B cell (primary cell): Measurements from ENCODE around the gene PAFAH1B2. TPM values are rescaled to one million over a fixed set of nuclear protein-coding genes. Genes with fewer than 3 reads are reported as not detected.
A peak's percentile ranks its signal among the peaks of the same experiment; 100 is the strongest.

ENCODE experiments used
- ATAC-seq: fragments of 200-7000 bp; cut with Tn5 transposase; one replicate; pipeline ENCODE4 v1.10.0; 2021; ENCODE audit warnings: low read depth, mild to moderate bottlenecking, moderate number of reproducible peaks, moderate library complexity
- CTCF ChIA-PET: fragments of 350-600 bp; sonication (Branson Sonifier 250); formaldehyde crosslinking; loops from one replicate; lab custom pipeline; 2021; ENCODE audit warnings: antibody characterized with exemption, inconsistent platforms; lab: Charles Lee
- POLR2A ChIA-PET: fragments of 350-600 bp; sonication (Branson Sonifier 250); formaldehyde crosslinking; loops from one replicate; lab custom pipeline; 2021; ENCODE audit warnings: antibody characterized with exemption; lab: Charles Lee
- DNase-seq: peaks from one replicate; pipeline ENCODE4 v3.0.0; 2013
- H2AFZ ChIP-seq: 2 replicates; pipeline ENCODE4 v1.6.1; 2012; ENCODE audit warnings: mild to moderate bottlenecking, low read depth, low read length; ENCODE audit not compliant: insufficient read depth, poor library complexity, severe bottlenecking
- H3K27ac ChIP-seq, 2 donors: 1 replicate in 1 of 2; 2 replicates in 1 of 2; pipeline ENCODE4 v1.5.1; 2012 to 2013; ENCODE audit warnings: low read length in 2 of 2, mild to moderate bottlenecking in 2 of 2, moderate library complexity in 1 of 2
- H3K27me3 ChIP-seq, 4 experiments: fragments of 200-600 bp in 1 of 4; sonication (generic) in 1 of 4; replicated peaks in 1 of 4; 1 replicate in 2 of 4; 2 replicates in 2 of 4; pipeline versions ENCODE4 v1.6.1 to v1.7.0; 2013 to 2016; ENCODE audit warnings: low read length in 3 of 4, mild to moderate bottlenecking in 2 of 4, mixed read lengths in 1 of 4, moderate library complexity in 1 of 4; ENCODE audit not compliant: insufficient read depth in 4 of 4, control insufficient read depth in 3 of 4; ENCODE audit errors: control extremely low read depth in 1 of 4
- H3K36me3 ChIP-seq, 2 experiments: replicated peaks in 1 of 2; 1 replicate in 1 of 2; 2 replicates in 1 of 2; pipeline versions ENCODE4 v1.6.1 to v1.7.1; 2013; ENCODE audit warnings: low read length in 1 of 2; ENCODE audit not compliant: insufficient read depth in 2 of 2, control insufficient read depth in 1 of 2; ENCODE audit errors: control extremely low read depth in 1 of 2, extremely low read depth in 1 of 2
- H3K4me1 ChIP-seq, 2 donors: fragments of 200-600 bp in 1 of 2; sonication (generic) in 1 of 2; 1 replicate in 1 of 2; 2 replicates in 1 of 2; pipeline versions ENCODE4 v1.5.1 to v1.6.1; 2013 to 2017; ENCODE audit warnings: low read length in 2 of 2; ENCODE audit not compliant: control insufficient read depth in 2 of 2, insufficient read depth in 2 of 2
- H3K4me2 ChIP-seq: replicated peaks from 2 replicates; pipeline ENCODE3; 2012; ENCODE audit warnings: mild to moderate bottlenecking, low read depth, low read length; ENCODE audit not compliant: poor library complexity, severe bottlenecking
- H3K4me3 ChIP-seq, 5 experiments: fragments of 200-600 bp in 1 of 5; sonication (generic) in 1 of 5; 1 replicate in 3 of 5; 2 replicates in 2 of 5; pipeline versions ENCODE4 v1.5.1 to v1.7.0; 2011 to 2016; ENCODE audit warnings: low read length in 4 of 5, mild to moderate bottlenecking in 4 of 5, low read depth in 2 of 5, control low read depth in 1 of 5, moderate library complexity in 1 of 5; ENCODE audit not compliant: insufficient read depth in 1 of 5; ENCODE audit errors: control extremely low read depth in 1 of 5, extremely low read depth in 1 of 5
- H3K79me2 ChIP-seq: fragments of 200-600 bp; sonication (generic); one replicate; pipeline ENCODE4 v1.6.0; 2016; ENCODE audit warnings: low read length; ENCODE audit not compliant: control insufficient read depth, insufficient read depth
- H3K9ac ChIP-seq: fragments of 200-600 bp; sonication (generic); 2 replicates; pipeline ENCODE4 v1.6.1; 2017; ENCODE audit warnings: mild to moderate bottlenecking, low read length, moderate library complexity
- H3K9me3 ChIP-seq, 3 donors: one replicate each; pipeline versions ENCODE4 v1.6.1 to v1.7.1; 2013; ENCODE audit warnings: low read length in 2 of 3; ENCODE audit not compliant: control insufficient read depth in 2 of 3, insufficient read depth in 1 of 3; ENCODE audit errors: control extremely low read depth in 1 of 3
- H4K20me1 ChIP-seq: 2 replicates; pipeline ENCODE4 v1.6.0; 2012; ENCODE audit warnings: mild to moderate bottlenecking, low read length; ENCODE audit not compliant: insufficient read depth, control insufficient read depth, poor library complexity, severe bottlenecking
- H3K27ac Mint-ChIP-seq: one replicate; pipeline ENCODE4 v1.8.0; 2021; ENCODE audit warnings: mixed read lengths
- H3K27me3 Mint-ChIP-seq: one replicate; pipeline ENCODE4 v1.8.0; 2021; ENCODE audit warnings: mixed read lengths
- H3K4me1 Mint-ChIP-seq: one replicate; pipeline ENCODE4 v1.8.0; 2021; ENCODE audit warnings: mixed read lengths
- H3K4me3 Mint-ChIP-seq: one replicate; pipeline ENCODE4 v1.8.0; 2021; ENCODE audit warnings: mixed read lengths
- H3K9me3 Mint-ChIP-seq: one replicate; pipeline ENCODE4 v1.8.0; 2022; ENCODE audit warnings: mixed read lengths; ENCODE audit not compliant: insufficient read depth
- EZH2 ChIP-seq: IDR thresholded peaks from 2 replicates; pipeline ENCODE4 v1.6.1; 2012; ENCODE audit warnings: borderline replicate concordance, low read depth, mild to moderate bottlenecking, moderate library complexity, low read length; ENCODE audit not compliant: insufficient read depth, poor library complexity, severe bottlenecking
- WGBS: methylation state at CpG from one replicate; pipeline ENCODE4 v1.1.5; 2013; ENCODE audit warnings: missing lambda C conversion rate; ENCODE audit not compliant: insufficient coverage; 5-methylcytosine and 5-hydroxymethylcytosine counted together
- intact Hi-C: fragments of 100-400 bp; cut with micrococcal nuclease; formaldehyde crosslinking; loops from one replicate; pipeline ENCODE4 v1.10.0; 2022
- polyA plus RNA-seq: library from polyadenylated mRNA; depleted of rRNA; stranded (reverse); fragments of >200 nt; gene quantifications from 2 replicates; pipeline ENCODE4 v1.2.3, GENCODE V29; 2012
- total RNA-seq, 2 donors: library from RNA; stranded (reverse); fragments of 120-200 nt in 1 of 2; gene quantifications; 1 replicate in 1 of 2; 2 replicates in 1 of 2; pipeline versions ENCODE4 v1.2.3 to v1.2.4, GENCODE V29; 2013 to 2022
- TF ChIP-seq, protein P1 (sequence below): fragments of 200-600 bp; IDR thresholded peaks from one replicate; pipeline ENCODE4 v1.8.0; 2022; ENCODE audit warnings: antibody characterized with exemption, mild to moderate bottlenecking

Gene PAFAH1B2
- total and polyA plus RNA-seq, 2 donors (not counting 1 experiment from before 2014, with no cell fraction given), result 10.7 to 103 TPM

- Histone ChIP-seq H3K4me1 (peaks cover 17 to 24% of the 10 kb centered on the region in 2 donors), H2AFZ (no peak overlapping the region), H3K4me2 (no peak overlapping the region), H3K79me2 (peaks cover 16% of the 10 kb centered on the region), H3K27ac (no peak overlapping the region), H3K36me3 (peaks cover 0 to 11% of the 10 kb centered on the region in 2 experiments), H3K27me3 (no peaks in the 10 kb centered on the region), H3K4me3 (no peak overlapping the region), H3K9me3 (no peaks in the 10 kb centered on the region), H3K9ac (no peak overlapping the region), H4K20me1 (no peaks in the 10 kb centered on the region)
- Mint-ChIP-seq H3K4me3 (no peak overlapping the region), H3K27ac (peak overlapping the region; percentile 17), H3K4me1 (peaks cover 24% of the 10 kb centered on the region), H3K27me3 (no peaks in the 10 kb centered on the region), H3K9me3 (no peaks in the 10 kb centered on the region)
- ATAC-seq (no peak), DNase-seq (no peak)
- intact Hi-C loops, result no loop called here
- ChIA-PET POLR2A (interaction anchor here (0.5 to 1.2 kb wide), 2 partner anchors 10 to 51 kb away, joined by 3 to 7 read pairs; no protein-coding TSS in a partner anchor), CTCF (interaction anchor here (1.1 to 14.8 kb wide), 3 partner anchors 9 to 48 kb away, joined by 4 to 309 read pairs (median 4); partner anchors contain the start of genes PCSK7 and RNF214)
- TF ChIP-seq, protein P1, sequence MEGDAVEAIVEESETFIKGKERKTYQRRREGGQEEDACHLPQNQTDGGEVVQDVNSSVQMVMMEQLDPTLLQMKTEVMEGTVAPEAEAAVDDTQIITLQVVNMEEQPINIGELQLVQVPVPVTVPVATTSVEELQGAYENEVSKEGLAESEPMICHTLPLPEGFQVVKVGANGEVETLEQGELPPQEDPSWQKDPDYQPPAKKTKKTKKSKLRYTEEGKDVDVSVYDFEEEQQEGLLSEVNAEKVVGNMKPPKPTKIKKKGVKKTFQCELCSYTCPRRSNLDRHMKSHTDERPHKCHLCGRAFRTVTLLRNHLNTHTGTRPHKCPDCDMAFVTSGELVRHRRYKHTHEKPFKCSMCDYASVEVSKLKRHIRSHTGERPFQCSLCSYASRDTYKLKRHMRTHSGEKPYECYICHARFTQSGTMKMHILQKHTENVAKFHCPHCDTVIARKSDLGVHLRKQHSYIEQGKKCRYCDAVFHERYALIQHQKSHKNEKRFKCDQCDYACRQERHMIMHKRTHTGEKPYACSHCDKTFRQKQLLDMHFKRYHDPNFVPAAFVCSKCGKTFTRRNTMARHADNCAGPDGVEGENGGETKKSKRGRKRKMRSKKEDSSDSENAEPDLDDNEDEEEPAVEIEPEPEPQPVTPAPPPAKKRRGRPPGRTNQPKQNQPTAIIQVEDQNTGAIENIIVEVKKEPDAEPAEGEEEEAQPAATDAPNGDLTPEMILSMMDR, result no peak
- TF ChIP-seq EZH2, result no peak
- WGBS, result 100% methylated on average over 5 of the region's 5 CpGs
Measured at GRCh38 chr11:117175781-117176180, 31.7 kb downstream of the PAFAH1B2 start.

GRCh38 chr11:117176186-117176585, 32.1 kb downstream of the PAFAH1B2 start:
- Histone ChIP-seq H3K4me2 (no peak overlapping the region), H3K4me3 (no peak overlapping the region), H3K9ac (no peak overlapping the region), H3K9me3 (no peaks in the 10 kb centered on the region), H4K20me1 (no peaks in the 10 kb centered on the region), H3K4me1 (peaks cover 21 to 28% of the 10 kb centered on the region in 2 donors), H3K79me2 (peaks cover 20% of the 10 kb centered on the region), H3K36me3 (peaks cover 0 to 12% of the 10 kb centered on the region in 2 experiments), H3K27me3 (no peaks in the 10 kb centered on the region), H3K27ac (no peak overlapping the region), H2AFZ (no peak overlapping the region)
- ATAC-seq, result no peak
- intact Hi-C loops, result no loop called here
- ChIA-PET CTCF (interaction anchor here (0.7 to 14.8 kb wide), 4 partner anchors 10 to 47 kb away, joined by 4 to 309 read pairs (median 4); partner anchors contain the start of genes PCSK7 and RNF214), POLR2A (interaction anchor here (0.5 kb wide), 1 partner anchor 9 kb away, joined by 7 read pairs; no protein-coding TSS in a partner anchor)
- Mint-ChIP-seq H3K9me3 (no peaks in the 10 kb centered on the region), H3K4me1 (peaks cover 28% of the 10 kb centered on the region), H3K27ac (peak overlapping the region; percentile 15), H3K27me3 (no peaks in the 10 kb centered on the region), H3K4me3 (no peak overlapping the region)
- no peak for TF ChIP-seq EZH2
- TF ChIP-seq, protein P1, result no peak
- DNase-seq, result no peak
- WGBS, result no CpG with 5 or more reads among the region's 1 CpG
